Stimulated activated naive CD8-positive, alpha-beta T cell treated with anti-CD3 and anti-CD28 coated beads, Interleukin-15, amount 100 ng/mL, for 72 hours (primary cell): ENCODE measurements around the gene POGLUT2.

Experiments used
- ATAC-seq: fragments of 150-1000 bp; cut with Tn5 transposase; 2 replicates; pipeline ENCODE4 v1.10.0; 2021; ENCODE audit warnings: mild to moderate bottlenecking, moderate library complexity
- DNase-seq, 2 donors: peaks; one replicate each; pipeline ENCODE4 v3.0.0; 2021 to 2022
- H3K27ac Mint-ChIP-seq, 2 donors: one replicate each; pipeline ENCODE4 v1.8.0; 2022; ENCODE audit warnings: mild to moderate bottlenecking in 2 of 2, mixed read lengths in 2 of 2, moderate library complexity in 2 of 2
- H3K27me3 Mint-ChIP-seq: one replicate; pipeline ENCODE4 v1.8.0; 2022; ENCODE audit warnings: mixed read lengths
- H3K4me1 Mint-ChIP-seq: one replicate; pipeline ENCODE4 v1.8.0; 2022; ENCODE audit warnings: mild to moderate bottlenecking, mixed read lengths
- H3K4me3 Mint-ChIP-seq, 2 donors: one replicate each; pipeline ENCODE4 v1.8.0; 2022; ENCODE audit warnings: mild to moderate bottlenecking in 2 of 2, mixed read lengths in 2 of 2, moderate library complexity in 1 of 2
- H3K9me3 Mint-ChIP-seq, 2 donors: one replicate each; pipeline ENCODE4 v1.8.0; 2022; ENCODE audit warnings: mixed read lengths in 2 of 2

Gene POGLUT2

GRCh38 chr13:102798581-102799425, at the start of gene POGLUT2, which contains the start of gene BIVM:
POGLUT2 (minus strand) TSS chr13:102798976; CDS start chr13:102798670, 306 bp downstream.
BIVM (plus strand) TSS chr13:102799119; CDS start chr13:102807268, 8,149 bp downstream.
- peak within 1 kb of the TSS; percentile 82 to 89 for H3K27ac Mint-ChIP-seq
- peak within 1 kb of the TSS; percentile 95 to 98 for H3K4me3 Mint-ChIP-seq
- peaks cover 36% of the 10 kb centered on the region for H3K4me1 Mint-ChIP-seq
- peak; percentile 76 to 87 for DNase-seq
- no peaks in the 10 kb centered on the region for H3K27me3 Mint-ChIP-seq
- peak; percentile 88 for ATAC-seq
- no peaks in the 10 kb centered on the region for H3K9me3 Mint-ChIP-seq

- Mint-ChIP-seq H3K4me3 (peak overlapping the region; percentile 94 to 97), H3K27me3 (no peaks in the 10 kb centered on the region), H3K27ac (peak overlapping the region; percentile 86 to 94), H3K9me3 (no peaks in the 10 kb centered on the region), H3K4me1 (peaks cover 37% of the 10 kb centered on the region)
- DNase-seq, result no peak
- no peak for ATAC-seq
Measured at GRCh38 chr13:102847272-102848234, 48.8 kb upstream of the POGLUT2 start.

- DNase-seq (peak; percentile 28 to 50), ATAC-seq (peak; percentile 54)
- Mint-ChIP-seq H3K4me3 (peak overlapping the region; percentile 94 to 97), H3K9me3 (no peaks in the 10 kb centered on the region), H3K27me3 (no peaks in the 10 kb centered on the region), H3K27ac (peak overlapping the region; percentile 94 to 98), H3K4me1 (peaks cover 33% of the 10 kb centered on the region)
Measured at GRCh38 chr13:102846261-102847015, 47.7 kb upstream of the POGLUT2 start.

GRCh38 chr13:102845630-102846260, 47.0 kb upstream of the POGLUT2 start, which contains the start of gene ERCC5:
ERCC5 (plus strand) TSS chr13:102846032; CDS start chr13:102846267, 235 bp downstream.
- H3K9me3 Mint-ChIP-seq, result no peaks in the 10 kb centered on the region
- DNase-seq (peak; percentile 96 to 97), ATAC-seq (peak; percentile 93)
- peak within 1 kb of the TSS; percentile 94 to 98 for H3K27ac Mint-ChIP-seq
- H3K27me3 Mint-ChIP-seq, result no peaks in the 10 kb centered on the region
- peaks cover 32% of the 10 kb centered on the region for H3K4me1 Mint-ChIP-seq
- H3K4me3 Mint-ChIP-seq, result peak within 1 kb of the TSS; percentile 94 to 97

- ATAC-seq (peak; percentile 33), DNase-seq (no peak)
- Mint-ChIP-seq H3K27ac (peak overlapping the region; percentile 94 to 98), H3K27me3 (no peaks in the 10 kb centered on the region), H3K4me3 (peak overlapping the region; percentile 94 to 97), H3K9me3 (no peaks in the 10 kb centered on the region), H3K4me1 (peaks cover 27% of the 10 kb centered on the region)
Measured at GRCh38 chr13:102845289-102845629, 46.5 kb upstream of the POGLUT2 start.

- DNase-seq, result no peak
- H3K9me3 Mint-ChIP-seq, result no peaks in the 10 kb centered on the region
- ATAC-seq, result no peak
- peaks cover 3% of the 10 kb centered on the region for H3K4me1 Mint-ChIP-seq
- no peaks in the 10 kb centered on the region for H3K27me3 Mint-ChIP-seq
- H3K4me3 Mint-ChIP-seq, result no peak overlapping the region
- no peak overlapping the region for H3K27ac Mint-ChIP-seq
Measured at GRCh38 chr13:102839462-102839861, 40.7 kb upstream of the POGLUT2 start.

GRCh38 chr13:102838982-102839381, 40.2 kb upstream of the POGLUT2 start:
- DNase-seq (no peak), ATAC-seq (no peak)
- Mint-ChIP-seq H3K27me3 (no peaks in the 10 kb centered on the region), H3K27ac (no peak overlapping the region), H3K4me3 (no peak overlapping the region), H3K4me1 (no peaks in the 10 kb centered on the region), H3K9me3 (no peaks in the 10 kb centered on the region)

GRCh38 chr13:102838273-102838672, 39.5 kb upstream of the POGLUT2 start:
- Mint-ChIP-seq H3K27ac (no peak overlapping the region), H3K9me3 (no peaks in the 10 kb centered on the region), H3K27me3 (no peaks in the 10 kb centered on the region), H3K4me1 (no peaks in the 10 kb centered on the region), H3K4me3 (no peak overlapping the region)
- no peak for ATAC-seq
- DNase-seq, result no peak

- H3K27me3 Mint-ChIP-seq, result no peaks in the 10 kb centered on the region
- H3K9me3 Mint-ChIP-seq, result no peaks in the 10 kb centered on the region
- H3K4me3 Mint-ChIP-seq, result no peak overlapping the region
- ATAC-seq (no peak), DNase-seq (no peak)
- H3K27ac Mint-ChIP-seq, result no peak overlapping the region
- peaks cover 4% of the 10 kb centered on the region for H3K4me1 Mint-ChIP-seq
Measured at GRCh38 chr13:102836471-102836870, 37.7 kb upstream of the POGLUT2 start.

GRCh38 chr13:102830646-102831045, 31.9 kb upstream of the POGLUT2 start:
- H3K9me3 Mint-ChIP-seq, result no peaks in the 10 kb centered on the region
- H3K4me3 Mint-ChIP-seq, result no peak overlapping the region
- H3K4me1 Mint-ChIP-seq, result peaks cover 4% of the 10 kb centered on the region
- ATAC-seq (no peak), DNase-seq (no peak)
- no peaks in the 10 kb centered on the region for H3K27me3 Mint-ChIP-seq
- peak overlapping the region in 1 of 2 donors; percentile 19 for H3K27ac Mint-ChIP-seq

GRCh38 chr13:102825921-102826706, 27.3 kb upstream of the POGLUT2 start:
- DNase-seq, result no peak
- H3K27ac Mint-ChIP-seq, result peak overlapping the region in 1 of 2 donors; percentile 84
- no peaks in the 10 kb centered on the region for H3K9me3 Mint-ChIP-seq
- no peaks in the 10 kb centered on the region for H3K4me1 Mint-ChIP-seq
- no peaks in the 10 kb centered on the region for H3K27me3 Mint-ChIP-seq
- no peak for ATAC-seq
- no peak overlapping the region for H3K4me3 Mint-ChIP-seq

- Mint-ChIP-seq H3K4me3 (no peak overlapping the region), H3K27me3 (no peaks in the 10 kb centered on the region), H3K27ac (peak overlapping the region in 1 of 2 donors; percentile 84), H3K9me3 (no peaks in the 10 kb centered on the region), H3K4me1 (no peaks in the 10 kb centered on the region)
- DNase-seq, result no peak
- no peak for ATAC-seq
Measured at GRCh38 chr13:102825400-102825799, 26.6 kb upstream of the POGLUT2 start.

GRCh38 chr13:102817907-102818306, 19.1 kb upstream of the POGLUT2 start:
- H3K4me1 Mint-ChIP-seq, result peaks cover 11% of the 10 kb centered on the region
- no peak for DNase-seq
- no peaks in the 10 kb centered on the region for H3K9me3 Mint-ChIP-seq
- no peak for ATAC-seq
- no peak overlapping the region for H3K4me3 Mint-ChIP-seq
- no peaks in the 10 kb centered on the region for H3K27me3 Mint-ChIP-seq
- no peak overlapping the region for H3K27ac Mint-ChIP-seq

- Mint-ChIP-seq H3K4me1 (peaks cover 17% of the 10 kb centered on the region), H3K4me3 (no peak overlapping the region), H3K27me3 (no peaks in the 10 kb centered on the region), H3K27ac (no peak overlapping the region), H3K9me3 (no peaks in the 10 kb centered on the region)
- DNase-seq, result no peak
- ATAC-seq, result no peak
Measured at GRCh38 chr13:102817241-102817640, 18.5 kb upstream of the POGLUT2 start.
